ENCODE data around the gene ST3GAL3.

ST3GAL3 gene

DNA sequence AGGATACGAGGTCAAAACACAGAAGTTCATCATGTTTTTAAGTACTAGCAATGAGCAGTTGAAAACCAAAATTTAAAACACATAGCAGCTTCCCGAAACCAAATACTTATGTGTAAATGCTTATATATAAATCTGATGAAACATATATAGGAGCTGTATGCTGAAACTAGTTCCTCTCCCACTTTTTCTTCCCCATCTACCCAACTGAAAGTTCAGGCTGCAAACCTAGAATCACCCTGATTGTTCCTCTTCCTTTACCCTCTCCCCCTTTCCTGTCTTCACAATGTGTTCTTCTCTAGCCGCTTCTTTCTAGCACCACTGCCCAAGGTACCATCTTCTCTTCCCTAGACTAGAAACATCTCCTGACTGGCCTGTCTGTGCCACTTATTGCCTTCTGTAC lies 90.6 kb downstream of the ST3GAL3 start:
- no peak for TF ChIP-seq CTCF (IDR thresholded peaks at IDR 0.05)

DNA sequence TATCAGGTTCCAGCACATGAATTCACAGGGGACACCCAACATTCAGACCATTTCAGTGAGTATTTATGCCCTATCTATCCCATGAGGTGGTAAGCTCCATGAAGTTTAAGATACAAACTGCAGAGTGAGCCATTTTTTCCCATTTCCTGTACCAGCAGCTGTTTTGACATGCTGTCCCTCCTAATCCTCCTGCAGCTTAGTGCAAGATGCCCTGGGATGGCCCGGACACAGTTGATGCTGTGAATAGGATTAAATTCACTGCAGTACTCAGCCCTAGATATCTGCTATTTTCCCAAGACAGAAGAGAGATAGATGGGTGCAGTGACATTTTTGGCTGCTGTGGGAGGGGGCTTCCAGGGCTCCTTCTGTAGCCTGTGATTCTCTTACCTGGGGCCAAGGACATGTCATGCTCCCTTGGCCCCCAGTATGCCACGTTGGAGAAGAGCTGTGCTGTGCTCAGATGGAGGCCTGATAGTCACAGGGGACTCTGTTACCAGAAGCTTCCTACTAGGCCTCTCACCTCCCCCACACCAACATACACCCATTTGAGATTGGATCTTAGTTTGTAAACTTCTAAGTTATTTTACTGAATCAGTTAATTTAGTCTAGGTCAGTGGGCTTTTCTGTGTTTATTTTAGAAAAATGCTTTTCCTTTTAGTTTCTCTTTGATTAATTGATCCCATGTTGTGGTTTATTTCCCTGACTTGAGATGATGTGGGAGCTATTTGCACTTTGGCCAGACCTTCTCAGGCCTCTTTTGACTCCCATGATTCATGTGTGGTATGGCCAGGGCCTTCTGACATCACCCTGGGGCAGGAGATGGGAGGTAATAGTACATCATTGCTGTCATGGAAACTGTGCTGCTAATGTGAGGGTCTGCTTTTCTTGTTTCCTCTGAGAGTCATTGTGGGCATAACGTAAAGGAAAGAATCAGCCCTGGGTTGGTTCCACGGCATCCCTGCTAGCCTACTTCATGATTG lies 92.6 kb downstream of the ST3GAL3 start:
- TF ChIP-seq CTCF (IDR thresholded peaks at IDR 0.05), result no peak

- no peak for TF ChIP-seq CTCF (IDR thresholded peaks at IDR 0.05)
Measured at GRCh38 chr1:43800771-43801170, 93.4 kb downstream of the ST3GAL3 start.

DNA sequence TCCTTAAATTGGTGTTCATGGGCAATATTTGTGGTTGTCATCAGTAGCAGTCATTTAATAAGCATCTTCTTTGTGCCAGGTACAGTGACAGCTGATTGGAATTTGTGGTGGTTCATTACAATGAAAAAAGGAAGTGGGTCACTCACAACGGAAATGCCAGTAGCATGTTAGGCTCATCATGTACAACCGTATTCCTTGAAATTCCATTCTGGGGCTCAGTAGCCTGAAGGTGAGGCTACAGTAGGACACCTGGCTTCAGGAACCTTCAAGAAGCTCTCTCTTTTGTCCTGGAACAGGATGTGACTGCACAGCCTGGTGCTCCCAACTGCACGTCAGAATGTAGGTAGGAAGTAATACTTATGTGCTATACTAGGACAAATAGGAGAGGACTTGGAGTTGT lies 93.9 kb downstream of the ST3GAL3 start:
- no peak for TF ChIP-seq CTCF (IDR thresholded peaks at IDR 0.05)

DNA sequence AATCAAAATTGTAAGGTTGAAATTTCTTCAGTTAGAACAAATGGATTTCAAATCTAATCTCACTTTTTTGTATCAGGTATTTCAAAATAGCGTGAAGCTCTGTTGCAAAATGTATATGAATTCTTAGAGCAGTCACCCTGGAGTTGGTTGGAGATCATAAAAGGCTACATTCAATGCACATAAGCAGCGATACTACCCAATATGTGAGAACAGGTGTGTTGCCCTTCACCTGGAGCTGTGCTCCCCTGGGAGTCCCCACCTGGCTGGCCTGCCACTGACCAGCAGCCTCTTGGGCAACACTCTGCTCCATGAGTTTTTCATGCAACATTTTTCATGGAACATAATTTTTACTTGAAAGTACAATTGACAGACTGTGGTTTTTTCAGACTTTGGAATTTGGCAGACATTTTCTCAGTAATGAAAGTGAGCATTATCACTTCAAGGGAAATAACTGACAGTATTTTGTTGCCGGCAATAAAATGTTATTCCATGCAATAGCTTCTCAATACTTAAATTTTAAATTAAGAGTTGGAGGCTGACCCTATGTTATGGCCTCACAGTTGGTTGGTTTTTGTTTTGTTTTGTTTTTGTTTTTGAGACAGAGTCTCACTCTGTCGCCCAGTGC lies 95.1 kb downstream of the ST3GAL3 start:
- TF ChIP-seq CTCF (IDR thresholded peaks at IDR 0.05), result no peak

DNA sequence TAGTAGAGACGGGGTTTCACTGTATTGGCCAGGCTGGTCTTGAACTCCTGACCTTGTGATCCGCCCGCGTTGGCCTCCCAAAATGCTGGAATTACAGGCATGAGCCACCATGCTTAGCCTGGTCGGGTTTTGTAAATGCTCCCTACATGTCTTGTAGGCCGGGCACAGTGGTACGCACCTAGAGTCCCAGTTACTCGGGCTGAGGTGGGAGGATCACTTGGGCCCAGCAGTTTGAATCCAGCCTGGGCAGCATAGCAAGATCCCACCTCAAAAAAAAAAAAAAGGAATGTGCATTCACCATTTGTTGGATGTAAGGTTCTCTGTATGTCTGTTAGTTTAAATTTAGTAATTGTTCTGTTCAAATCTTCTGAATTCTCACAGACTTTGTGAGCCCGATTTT lies 95.8 kb downstream of the ST3GAL3 start:
- no peak for TF ChIP-seq CTCF (IDR thresholded peaks at IDR 0.05)

- no peak for TF ChIP-seq CTCF (IDR thresholded peaks at IDR 0.05)
Measured at GRCh38 chr1:43803646-43804045, 96.3 kb downstream of the ST3GAL3 start.

All from LNCAP (cell line).